Heart right ventricle (tissue), 16 donors: ENCODE results near the gene FAM240A. TPM values are rescaled to one million over a fixed set of nuclear protein-coding genes. Genes with fewer than 3 reads are reported as not detected.

Source experiments
- ATAC-seq, 8 donors: fragments of 200-7000 bp; cut with Tn5 transposase; one replicate each; pipeline ENCODE4 v1.9.1; 2020; ENCODE audit warnings: mild to moderate bottlenecking in 8 of 8, moderate library complexity in 8 of 8, moderate number of reproducible peaks in 1 of 8
- DNase-seq, 2 donors: peaks; one replicate each; pipeline ENCODE4 v3.0.0-alpha.2; 2020
- H3K27ac ChIP-seq, 10 donors: fragments of 200-600 bp; sonication (generic) in 2 of 10; one replicate each; pipeline versions ENCODE4 v1.5.0 to v1.8.0; 2020 to 2022; ENCODE audit warnings: mild to moderate bottlenecking in 3 of 10
- H3K27me3 ChIP-seq, 7 donors: fragments of 200-600 bp; one replicate each; pipeline ENCODE4 v1.8.0; 2021 to 2022; ENCODE audit warnings: mild to moderate bottlenecking in 2 of 7
- H3K36me3 ChIP-seq, 9 donors: fragments of 200-600 bp; sonication (generic) in 1 of 9; one replicate each; pipeline versions ENCODE4 v1.5.0 to v1.8.0; 2020 to 2022; ENCODE audit warnings: mild to moderate bottlenecking in 2 of 9
- H3K4me1 ChIP-seq, 9 donors: fragments of 200-600 bp; sonication (generic) in 1 of 9; one replicate each; pipeline versions ENCODE4 v1.5.0 to v1.8.0; 2020 to 2022; ENCODE audit warnings: mild to moderate bottlenecking in 4 of 9
- H3K4me3 ChIP-seq, 10 donors: fragments of 200-600 bp; sonication (generic) in 2 of 10; one replicate each; pipeline versions ENCODE4 v1.5.0 to v1.8.0; 2020 to 2022; ENCODE audit warnings: mild to moderate bottlenecking in 7 of 10, moderate library complexity in 2 of 10
- H3K9me3 ChIP-seq, 11 donors: fragments of 200-600 bp in 10 of 11; sonication (generic) in 2 of 11; one replicate each; pipeline versions ENCODE4 v1.5.0 to v1.8.0; 2013 to 2022; ENCODE audit warnings: mild to moderate bottlenecking in 2 of 11, control low read depth in 1 of 11, moderate library complexity in 1 of 11
- WGBS, 2 donors: extraction: QIAGEN DNeasy Blood & Tissue Kit; methylation state at CpG; one replicate each; pipeline ENCODE4 v1.1.7; 2013; ENCODE audit warnings: inconsistent platforms in 1 of 2; 5-methylcytosine and 5-hydroxymethylcytosine counted together
- intact Hi-C, 10 donors: fragments of 100-400 bp; cut with DNase I; formaldehyde crosslinking; loops; one replicate each; pipeline versions ENCODE4 v1.11.1 to v1.14.2; 2022
- polyA plus RNA-seq, 2 donors: library from polyadenylated mRNA; stranded (reverse); fragments of 200-250 nt; gene quantifications; one replicate each; pipeline ENCODE4 v1.2.3, GENCODE V29; 2013
- total RNA-seq, 10 donors: library from RNA; stranded (reverse); fragmentation: NEBNext Ultra II Directional in 3 of 10; extraction: Animal tissue kit (Norgen Biotek cat#: 25700) in 3 of 10; gene quantifications; one replicate each; pipeline versions ENCODE4 v1.2.1 to v1.2.4, GENCODE V29; 2021 to 2023
- TF ChIP-seq, protein P1 (sequence below), 9 donors: fragments of 200-600 bp; sonication (generic) in 2 of 9; IDR thresholded peaks; one replicate each; pipeline versions ENCODE4 v1.5.0 to v1.8.0; 2021 to 2022; ENCODE audit warnings: antibody characterized with exemption in 9 of 9, mild to moderate bottlenecking in 5 of 9, moderate library complexity in 1 of 9
- donor health status: Arrhythmogenic right ventricular cardiomyopathy.
- donor health status: ischemic (EF 13 %, LVEDD 7.1; RV severe dilation, severe dysfunction).
- donor health status: healthy with polysubstance abuse.
- donor health status: DM: no; HTN: yes; CAD: no.
- donor health status: DM: no; HTN: no; CAD: no.
- donor health status: ischemic (EF 25% LVEDD 6.9; RV normal size, moderate dysfunction).
- donor health status: ischemic (EF 25% LVEDD 5.7; RV mildly dilated, moderate dysfunction).
- donor health status: healthy.
- donor health status: DM: yes; HTN: yes; CAD: no.
- donor health status: Ischemic cardiomyopathy.
- donor health status: ischemic (EF 35%, LVEDD 5.7; RV mildly dilated, moderate dysfunction).
- donor health status: nonischemic (EF 11% LVEDD 7.7; RV severe dilation, severe dysfunction).
- donor health status: DM: yes; HTN: yes; CAD: no.
- donor health status: PGD.
- donor health status: ischemic (EF 29% LVEDD 5.4; RV normal size, mild dysfunction).
- donor health status: nonischemic (EF 23%, LVEDD 6.1; RV moderate dilation, normal function).

Gene FAM240A
- total and polyA plus RNA-seq, 12 donors = 0.19 TPM; not detected in 11

DNA sequence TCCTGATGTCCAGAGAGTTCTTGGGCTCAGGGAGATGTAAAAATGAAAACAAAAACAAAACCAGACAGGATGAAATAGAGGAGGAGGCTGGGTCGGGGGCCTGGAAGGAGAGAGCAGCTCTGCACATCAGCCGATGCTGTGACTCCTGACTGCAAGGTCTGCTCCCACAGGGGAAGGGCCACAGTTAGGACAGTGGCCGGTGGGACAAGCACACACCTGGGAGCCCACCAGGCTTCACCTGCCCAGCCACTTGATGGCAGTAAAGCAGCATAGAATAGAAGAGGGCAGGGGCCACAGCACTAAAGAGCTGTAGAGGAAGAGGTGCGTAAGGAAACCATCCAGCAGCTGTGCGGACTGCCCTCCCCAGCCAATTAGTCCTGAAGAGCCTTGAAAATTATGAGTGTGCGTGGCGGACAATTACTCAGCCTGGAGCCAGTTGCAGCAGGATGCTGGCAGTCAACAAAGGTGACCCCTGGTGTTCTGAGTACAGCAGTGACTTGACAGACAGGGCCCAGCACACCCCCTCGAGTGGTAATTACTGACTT, 51.3 kb downstream of the FAM240A start:
- intact Hi-C loops = loop anchor here in 3 of 10 donors (2.0 to 10.0 kb wide), 4 partner anchors 31 to 234 kb away; partner anchors contain the start of gene LRRC2 (in 2 of the 3)
- TF ChIP-seq, protein P1, sequence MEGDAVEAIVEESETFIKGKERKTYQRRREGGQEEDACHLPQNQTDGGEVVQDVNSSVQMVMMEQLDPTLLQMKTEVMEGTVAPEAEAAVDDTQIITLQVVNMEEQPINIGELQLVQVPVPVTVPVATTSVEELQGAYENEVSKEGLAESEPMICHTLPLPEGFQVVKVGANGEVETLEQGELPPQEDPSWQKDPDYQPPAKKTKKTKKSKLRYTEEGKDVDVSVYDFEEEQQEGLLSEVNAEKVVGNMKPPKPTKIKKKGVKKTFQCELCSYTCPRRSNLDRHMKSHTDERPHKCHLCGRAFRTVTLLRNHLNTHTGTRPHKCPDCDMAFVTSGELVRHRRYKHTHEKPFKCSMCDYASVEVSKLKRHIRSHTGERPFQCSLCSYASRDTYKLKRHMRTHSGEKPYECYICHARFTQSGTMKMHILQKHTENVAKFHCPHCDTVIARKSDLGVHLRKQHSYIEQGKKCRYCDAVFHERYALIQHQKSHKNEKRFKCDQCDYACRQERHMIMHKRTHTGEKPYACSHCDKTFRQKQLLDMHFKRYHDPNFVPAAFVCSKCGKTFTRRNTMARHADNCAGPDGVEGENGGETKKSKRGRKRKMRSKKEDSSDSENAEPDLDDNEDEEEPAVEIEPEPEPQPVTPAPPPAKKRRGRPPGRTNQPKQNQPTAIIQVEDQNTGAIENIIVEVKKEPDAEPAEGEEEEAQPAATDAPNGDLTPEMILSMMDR (IDR thresholded peaks at IDR 0.05) = peak in 7 of 9 donors; percentile 31 to 61 (median 50)
- H3K4me3 ChIP-seq = no peak overlapping the region
- peaks cover 17 to 81% (median 53%) of the 10 kb centered on the region in 9 donors for H3K4me1 ChIP-seq
- 41 to 52% methylated on average over 8 of the region's 8 CpGs for WGBS, 2 donors
- H3K27ac ChIP-seq = peak overlapping the region; percentile 70 to 91 (median 80)
- ATAC-seq (peak; percentile 27 to 54 (median 38)), DNase-seq (peak in 1 of 2 donors; percentile 34)
- no peaks in the 10 kb centered on the region for H3K27me3 ChIP-seq
- no peaks in the 10 kb centered on the region for H3K36me3 ChIP-seq
- no peaks in the 10 kb centered on the region for H3K9me3 ChIP-seq

- no peaks in the 10 kb centered on the region for H3K27me3 ChIP-seq
- ATAC-seq = peak in 2 of 8 donors; percentile 0
- peak in 1 of 2 donors; percentile 3 for DNase-seq
- no peaks in the 10 kb centered on the region for H3K9me3 ChIP-seq
- no peak overlapping the region for H3K4me3 ChIP-seq
- TF ChIP-seq, protein P1 (IDR thresholded peaks at IDR 0.05) = no peak
- H3K4me1 ChIP-seq = peaks cover 17 to 82% (median 53%) of the 10 kb centered on the region in 9 donors
- 80 to 86% methylated on average over 6 of the region's 6 CpGs for WGBS, 2 donors
- H3K36me3 ChIP-seq = no peaks in the 10 kb centered on the region
- peak overlapping the region; percentile 70 to 91 (median 80) for H3K27ac ChIP-seq
- intact Hi-C loops = loop anchor here in 3 of 10 donors (2.0 to 10.0 kb wide), 4 partner anchors 30 to 233 kb away; partner anchors contain the start of gene LRRC2 (in 2 of the 3)
These were observed 52.1 kb downstream of the FAM240A start for GRCh38 chr3:46664188-46664970.

GRCh38 chr3:46664971-46665762, 52.8 kb downstream of the FAM240A start:
- TF ChIP-seq, protein P1 (IDR thresholded peaks at IDR 0.05) = no peak
- Histone ChIP-seq H3K27me3 (no peaks in the 10 kb centered on the region), H3K4me3 (no peak overlapping the region), H3K9me3 (no peaks in the 10 kb centered on the region), H3K36me3 (peaks cover 0 to 3% (median 0%) of the 10 kb centered on the region in 9 donors), H3K27ac (peak overlapping the region; percentile 70 to 91 (median 80)), H3K4me1 (peaks cover 14 to 80% (median 53%) of the 10 kb centered on the region in 9 donors)
- 62 to 73% methylated on average over 23 of the region's 23 CpGs for WGBS, 2 donors
- ATAC-seq (peak in 6 of 8 donors; percentile 20 to 59 (median 50)), DNase-seq (peak in 1 of 2 donors; percentile 47)
- intact Hi-C loops = loop anchor here in 3 of 10 donors (2.0 to 10.0 kb wide), 4 partner anchors 30 to 232 kb away; partner anchors contain the start of gene LRRC2 (in 2 of the 3)
